ENCODE measurements around the gene SLC15A3.
"Not testable (repeated sequence)": the region's sequence is repeated elsewhere in the genome, so short reads cannot be mapped to it uniquely, and the experiment has no call there.

Gene SLC15A3

GRCh38 chr11:60974726-60975125 is 22.8 kb upstream of the SLC15A3 start:
- no peak for FAIRE-seq

GRCh38 chr11:60974316-60974715 is 22.3 kb upstream of the SLC15A3 start:
- FAIRE-seq: not testable (repeated sequence)

GRCh38 chr11:60973699-60974098 is 21.7 kb upstream of the SLC15A3 start:
- FAIRE-seq: no peak

DNA sequence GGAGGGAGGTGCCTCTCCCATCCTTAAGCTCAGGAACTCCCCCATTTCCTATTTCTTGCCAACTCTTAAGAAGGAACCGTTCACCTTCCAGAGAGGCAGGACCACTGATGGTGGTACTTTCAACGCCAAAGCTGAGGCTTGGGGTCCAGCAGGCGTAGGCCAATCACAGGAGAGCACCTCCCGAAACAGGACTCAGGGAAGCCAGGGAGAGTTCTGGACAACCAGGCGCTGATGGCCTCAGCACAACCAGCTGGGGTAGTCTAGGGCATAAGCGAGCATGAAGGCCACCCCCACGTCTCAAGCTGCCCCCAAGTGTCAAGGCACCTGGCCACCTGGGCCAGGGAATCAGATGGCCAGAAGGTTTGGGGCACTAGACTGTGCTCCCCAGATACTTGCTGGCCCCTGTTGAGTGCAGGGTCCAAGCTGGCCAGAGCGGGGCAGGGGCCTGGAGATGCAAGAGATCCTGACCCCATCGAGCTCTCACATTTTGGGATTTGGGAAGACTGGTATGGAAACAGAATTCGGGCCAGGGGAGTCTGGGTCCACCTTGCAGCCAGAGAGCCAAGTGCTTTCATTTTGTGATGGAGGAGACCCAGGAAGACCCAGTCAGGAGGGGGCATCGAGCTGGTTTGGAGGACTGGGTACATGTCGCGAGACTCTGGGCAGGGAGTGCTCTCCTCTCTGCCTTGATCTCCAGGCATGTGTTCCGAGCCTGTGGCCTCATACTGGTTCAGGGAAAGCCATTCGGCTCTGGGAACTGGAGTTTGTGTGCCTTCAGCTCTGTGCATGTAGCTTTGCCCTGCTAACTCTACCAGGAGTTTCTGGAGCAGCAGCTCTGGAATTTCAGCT is 20.4 kb upstream of the SLC15A3 start:
- no peak for FAIRE-seq

- no peak for FAIRE-seq
Measured at GRCh38 chr11:60971520-60971919, 19.5 kb upstream of the SLC15A3 start, which contains the start of gene CD6. TSS of gene CD6 (plus strand) at chr11:60971680. CDS start at chr11:60971866, 186 bp downstream.

- FAIRE-seq: no peak
Measured at GRCh38 chr11:60970890-60971289, 18.9 kb upstream of the SLC15A3 start.

DNA sequence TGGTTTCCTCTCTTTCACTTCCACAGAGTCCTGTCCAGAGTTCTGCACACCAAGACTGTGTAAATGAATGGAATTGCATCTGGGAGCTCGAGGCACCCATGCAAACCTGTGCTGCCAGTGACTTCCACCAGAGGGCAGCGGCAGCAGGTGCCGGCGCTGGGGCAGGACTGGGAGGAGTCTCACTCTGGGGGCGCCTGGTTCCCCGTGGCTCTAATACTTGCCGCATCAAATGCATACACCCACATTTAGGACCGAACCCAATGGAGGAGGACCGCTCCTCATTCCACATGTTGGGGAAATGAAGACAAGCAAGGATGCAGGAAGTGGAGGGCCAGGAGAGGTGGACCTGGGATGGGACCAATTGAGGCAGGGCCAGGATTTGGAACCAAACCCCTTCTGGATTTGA is 18.4 kb upstream of the SLC15A3 start:
- FAIRE-seq: no peak

GRCh38 chr11:60968223-60968622 is 16.2 kb upstream of the SLC15A3 start:
- FAIRE-seq: no peak

DNA sequence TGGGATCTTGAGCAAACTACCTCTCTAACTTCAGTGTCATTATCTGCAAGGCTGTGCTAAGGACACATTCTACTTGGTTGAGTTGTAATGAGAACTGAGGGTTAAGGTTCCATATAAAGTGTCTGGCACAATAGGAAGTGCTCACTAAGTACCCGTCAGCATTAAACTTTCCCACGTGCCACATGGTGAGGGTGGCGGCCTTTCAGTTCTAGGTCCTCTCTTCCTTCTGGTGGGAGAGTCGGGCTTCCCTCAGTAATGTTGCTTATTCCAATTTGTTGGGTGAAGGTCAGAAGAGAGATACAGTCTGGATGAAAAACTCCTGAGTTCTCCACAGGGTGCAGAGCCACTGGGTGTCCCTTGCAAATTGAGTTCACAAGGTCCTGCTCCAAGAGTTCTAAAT is 14.9 kb upstream of the SLC15A3 start:
- FAIRE-seq: no peak

GRCh38 chr11:60964801-60965200 is 12.8 kb upstream of the SLC15A3 start:
- no peak for FAIRE-seq

DNA sequence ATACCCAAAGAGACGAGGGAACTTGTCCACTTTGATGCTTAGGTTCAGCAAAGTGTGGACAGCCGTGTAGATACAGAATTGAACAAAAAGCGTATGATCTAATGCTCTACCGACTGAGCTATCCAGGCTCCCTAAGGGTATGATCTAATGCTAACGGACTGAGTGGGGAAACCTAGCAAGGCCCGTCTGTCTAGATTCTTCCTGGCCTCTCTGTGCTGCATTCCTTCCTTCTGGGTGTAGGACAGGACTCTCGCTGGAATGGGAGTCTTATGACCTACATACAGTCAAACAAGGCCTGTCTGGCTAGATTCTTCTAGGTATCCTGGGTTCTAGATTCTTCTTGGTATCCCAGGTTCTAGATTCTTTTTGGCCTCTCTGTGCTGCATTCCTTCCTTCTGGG is 8.4 kb upstream of the SLC15A3 start:
- no peak for FAIRE-seq

DNA sequence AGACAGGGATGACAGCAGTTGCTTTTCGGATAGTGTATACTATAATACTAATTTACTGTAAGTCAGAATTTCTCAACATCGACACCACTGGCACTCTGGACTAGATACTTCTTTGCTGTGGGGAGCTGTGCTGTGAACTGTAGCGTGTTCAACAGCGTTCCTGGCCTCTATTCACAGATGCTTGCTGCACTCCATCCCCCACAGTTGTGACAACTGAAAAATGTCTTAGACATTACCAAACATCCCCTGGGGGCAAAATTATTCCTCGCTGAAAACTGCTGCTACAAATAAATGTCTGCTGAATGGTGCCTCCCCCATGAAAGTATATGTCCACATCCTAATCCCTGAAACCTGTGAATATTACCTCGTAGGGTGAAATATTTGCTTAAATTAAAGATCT is 7.5 kb upstream of the SLC15A3 start:
- FAIRE-seq: no peak

DNA sequence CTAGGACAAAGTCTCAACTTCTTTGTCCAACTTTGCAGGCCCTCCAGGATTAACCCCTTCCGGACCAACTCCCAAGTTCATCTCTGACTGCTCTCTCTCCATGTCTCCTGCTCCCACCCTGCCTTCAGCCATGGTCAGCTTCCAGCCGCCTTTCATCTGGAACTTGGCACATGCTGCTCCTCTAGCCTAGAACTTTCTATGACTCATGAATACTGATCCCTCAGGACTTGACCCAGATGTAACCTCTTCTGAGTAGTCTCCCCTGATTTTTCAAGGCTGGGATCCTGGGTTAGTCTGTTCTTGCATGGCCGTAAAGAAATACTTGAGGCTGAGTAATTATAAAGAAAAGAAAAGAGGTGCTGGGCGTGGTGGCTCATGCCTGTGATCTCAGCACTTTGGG is 5.2 kb upstream of the SLC15A3 start:
- FAIRE-seq: no peak

GRCh38 chr11:60955571-60955970 is 3.6 kb upstream of the SLC15A3 start:
- FAIRE-seq: no peak

DNA sequence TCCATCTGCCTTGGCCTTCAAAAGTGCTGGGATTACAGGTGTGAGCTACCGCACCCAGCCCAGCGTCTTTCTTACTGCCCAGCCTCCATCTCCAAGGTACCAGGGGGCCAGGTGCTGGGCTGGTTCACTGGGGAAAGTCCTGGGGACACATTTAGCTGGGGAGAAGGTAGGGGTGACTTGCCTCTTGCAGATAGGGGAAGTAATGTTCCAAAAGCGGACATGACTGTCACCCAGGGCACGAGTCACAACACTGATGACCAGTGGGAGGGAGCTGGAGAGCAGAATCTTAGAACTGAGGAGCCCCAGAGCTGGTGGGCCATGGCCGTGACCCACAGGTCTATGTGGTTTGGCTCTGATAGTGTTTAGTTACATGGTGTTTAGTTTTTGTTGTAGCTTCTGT is 2.4 kb upstream of the SLC15A3 start:
- no peak for FAIRE-seq

DNA sequence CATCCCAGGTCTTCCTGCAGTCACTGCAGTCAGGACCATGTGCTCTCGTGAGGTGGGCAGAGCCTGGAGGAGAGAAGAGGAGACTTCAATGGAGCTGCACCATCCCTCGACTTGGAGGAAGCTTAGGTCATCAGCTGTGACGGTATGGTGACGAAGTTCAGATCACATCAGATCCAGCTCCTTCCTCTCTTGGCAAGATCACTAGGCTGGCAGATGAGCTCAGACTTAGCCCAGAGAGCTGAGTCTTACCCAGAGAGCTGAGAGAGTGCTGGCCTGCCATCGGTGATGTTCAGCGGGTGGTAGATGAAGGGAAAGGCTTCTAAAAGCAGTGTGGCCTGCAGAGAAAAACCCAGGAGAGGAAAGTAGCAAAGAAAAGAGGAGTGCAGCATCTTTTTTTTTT is 1.8 kb upstream of the SLC15A3 start:
- FAIRE-seq: no peak

GRCh38 chr11:60952742-60953170 is 780 bp upstream of the SLC15A3 start:
- FAIRE-seq: no peak

- no peak for FAIRE-seq
Measured at GRCh38 chr11:60951606-60951903, 421 bp downstream of the SLC15A3 start.

DNA sequence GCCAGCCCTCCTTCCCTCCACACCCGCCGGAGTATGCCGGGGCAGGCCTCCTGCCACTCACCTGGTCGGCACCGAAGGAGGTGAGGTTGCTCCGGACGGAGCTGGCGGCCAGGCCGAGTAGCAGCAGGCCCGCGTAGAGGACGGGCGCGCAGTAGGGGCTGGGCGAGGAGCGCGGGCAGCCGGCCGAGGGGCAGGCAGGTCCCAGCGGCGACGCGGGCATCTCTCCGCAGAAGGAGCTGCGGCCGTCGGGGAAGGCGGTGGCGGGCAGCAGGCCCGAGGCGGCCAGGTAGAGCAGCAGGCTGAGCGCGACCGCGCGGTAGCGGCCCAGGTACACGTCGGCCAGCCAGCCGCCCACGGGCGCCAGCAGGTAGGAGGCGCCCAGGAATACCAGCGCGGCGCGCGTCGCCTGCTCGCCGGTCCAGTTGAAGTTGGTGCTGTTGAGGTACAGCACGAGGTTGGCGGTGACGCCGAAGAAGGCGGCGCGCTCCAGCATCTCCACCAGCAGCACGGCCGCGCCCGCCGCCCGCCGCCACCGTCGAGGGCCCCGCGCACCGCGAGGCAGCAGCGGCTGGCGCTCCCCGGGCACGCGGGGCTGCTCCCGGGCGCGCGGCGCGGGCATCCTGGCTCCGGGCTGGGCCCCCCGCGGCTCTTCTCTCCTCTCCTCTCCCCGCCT is 907 bp downstream of the SLC15A3 start:
- FAIRE-seq: no peak

DNA sequence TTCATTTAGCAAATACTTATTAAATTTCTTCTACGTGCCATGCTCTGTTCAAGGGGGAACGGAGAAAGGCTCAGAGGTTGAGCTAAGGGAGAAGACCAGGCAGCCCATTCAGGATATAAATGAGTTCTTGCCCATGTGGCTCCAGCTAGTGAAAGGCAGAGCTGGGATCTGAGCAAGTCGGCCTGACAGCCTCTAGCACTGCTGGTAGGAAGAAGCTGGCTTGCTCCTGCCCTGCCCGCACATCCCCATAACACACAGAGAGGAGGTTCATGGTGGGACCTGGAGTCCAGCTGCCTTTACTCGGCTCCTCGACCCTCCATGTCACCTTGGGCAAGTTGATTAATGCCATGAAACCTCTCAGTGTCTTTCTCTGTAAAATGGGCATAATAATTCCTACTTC is 2.0 kb downstream of the SLC15A3 start:
- FAIRE-seq: no peak

DNA sequence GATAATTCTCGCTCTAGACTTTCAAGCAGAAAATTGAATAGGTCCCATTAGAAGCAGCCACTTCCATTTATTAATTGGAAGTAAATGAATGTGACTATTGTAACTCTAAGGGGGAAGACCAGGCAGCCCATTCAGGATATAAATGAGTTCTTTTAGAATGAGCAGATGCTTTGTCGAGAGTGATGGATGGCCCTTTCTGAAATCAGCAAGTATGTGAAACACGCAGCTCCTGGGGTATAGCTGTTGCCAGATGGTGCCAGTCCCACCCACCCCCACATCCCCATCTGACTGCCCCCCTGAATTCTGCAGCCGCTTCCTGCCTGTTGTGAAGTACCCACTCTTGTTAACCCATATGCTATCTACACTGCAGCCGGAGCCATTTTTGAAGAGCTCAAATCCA is 3.7 kb downstream of the SLC15A3 start:
- no peak for FAIRE-seq

GRCh38 chr11:60947700-60948099 is 4.3 kb downstream of the SLC15A3 start:
- no peak for FAIRE-seq

GRCh38 chr11:60946601-60947264 is 5.2 kb downstream of the SLC15A3 start:
- FAIRE-seq: no peak

GRCh38 chr11:60945295-60945667 is 6.7 kb downstream of the SLC15A3 start:
- no peak for FAIRE-seq

Measured in G401.6 (cell line).